Liver (tissue), 9 donors: Measurements from ENCODE around the gene PIP5K1C. TPM values are rescaled to one million over a fixed set of nuclear protein-coding genes. Genes with fewer than 3 reads are reported as not detected.

ENCODE experiments used
- DNase-seq: peaks from one replicate; pipeline ENCODE4 v3.0.0-alpha.2; 2017; ENCODE audit warnings: low spot score
- H3K27ac ChIP-seq, 2 donors: one replicate each; pipeline ENCODE4 v1.7.0; 2013; ENCODE audit warnings: inconsistent platforms in 2 of 2, low read length in 2 of 2, control low read depth in 1 of 2, low read depth in 1 of 2, mild to moderate bottlenecking in 1 of 2
- H3K27me3 ChIP-seq, 4 donors: one replicate each; pipeline versions ENCODE4 v1.6.1 to v1.7.0; 2013; ENCODE audit warnings: low read length in 3 of 4, inconsistent platforms in 1 of 4, mild to moderate bottlenecking in 1 of 4, moderate library complexity in 1 of 4; ENCODE audit not compliant: control insufficient read depth in 4 of 4, insufficient read depth in 4 of 4
- H3K36me3 ChIP-seq, 4 donors: one replicate each; pipeline versions ENCODE4 v1.6.1 to v1.7.0; 2013; ENCODE audit warnings: low read length in 3 of 4, mild to moderate bottlenecking in 3 of 4, low read depth in 1 of 4, moderate library complexity in 1 of 4; ENCODE audit not compliant: control insufficient read depth in 4 of 4, insufficient read depth in 3 of 4
- H3K4me1 ChIP-seq, 4 donors: one replicate each; pipeline versions ENCODE4 v1.6.1 to v1.7.0; 2013; ENCODE audit warnings: low read length in 3 of 4, mild to moderate bottlenecking in 3 of 4, moderate library complexity in 1 of 4; ENCODE audit not compliant: control insufficient read depth in 4 of 4, insufficient read depth in 4 of 4
- H3K4me3 ChIP-seq, 3 donors: one replicate each; pipeline versions ENCODE4 v1.6.1 to v1.7.0; 2013; ENCODE audit warnings: low read length in 3 of 3, control low read depth in 1 of 3, low read depth in 1 of 3, mild to moderate bottlenecking in 1 of 3
- H3K9ac ChIP-seq, 2 donors: one replicate each; pipeline ENCODE4 v1.7.0; 2013; ENCODE audit warnings: low read length in 2 of 2, mild to moderate bottlenecking in 2 of 2, moderate library complexity in 2 of 2, control low read depth in 1 of 2, low read depth in 1 of 2
- H3K9me3 ChIP-seq, 4 donors: one replicate each; pipeline versions ENCODE4 v1.6.1 to v1.7.0; 2013; ENCODE audit warnings: low read length in 3 of 4; ENCODE audit not compliant: control insufficient read depth in 4 of 4
- CTCF ChIP-seq: fragments of 150-350 bp; IDR thresholded peaks from 2 replicates; pipeline ENCODE4 v1.5.1; 2017; ENCODE audit warnings: improper control_type of control experiment, low read depth, low read length; ENCODE audit not compliant: missing input control
- FOXA1 ChIP-seq: IDR thresholded peaks from 2 replicates; pipeline ENCODE4 v1.6.1; 2016; ENCODE audit warnings: antibody characterized with exemption
- FOXA2 ChIP-seq: IDR thresholded peaks from 2 replicates; pipeline ENCODE4 v1.6.1; 2016; ENCODE audit warnings: antibody characterized with exemption
- GABPA ChIP-seq, 2 donors: IDR thresholded peaks in 1 of 2; conservative IDR thresholded peaks in 1 of 2; 2 replicates each; pipeline ENCODE4 v1.6.1; 2016; ENCODE audit warnings: antibody characterized with exemption in 2 of 2, mild to moderate bottlenecking in 1 of 2, moderate library complexity in 1 of 2
- HNF4A ChIP-seq, 2 donors: conservative IDR thresholded peaks; 2 replicates each; pipeline ENCODE4 v1.6.1; 2016; ENCODE audit warnings: antibody characterized with exemption in 2 of 2, mild to moderate bottlenecking in 2 of 2
- JUND ChIP-seq, 2 donors: IDR thresholded peaks; 2 replicates each; pipeline ENCODE4 v1.6.1; 2016; ENCODE audit warnings: antibody characterized with exemption in 2 of 2
- NR2F2 ChIP-seq: IDR thresholded peaks from 2 replicates; pipeline ENCODE4 v1.6.1; 2016; ENCODE audit warnings: antibody characterized with exemption
- RAD21 ChIP-seq, 2 donors: IDR thresholded peaks; 2 replicates each; pipeline ENCODE4 v1.6.1; 2016; ENCODE audit warnings: antibody characterized with exemption in 2 of 2, mild to moderate bottlenecking in 2 of 2
- REST ChIP-seq: IDR thresholded peaks from 2 replicates; pipeline ENCODE4 v1.6.1; 2016; ENCODE audit warnings: antibody characterized with exemption, mild to moderate bottlenecking
- SP1 ChIP-seq: IDR thresholded peaks from 2 replicates; pipeline ENCODE4 v1.6.1; 2018; ENCODE audit warnings: antibody characterized with exemption, mild to moderate bottlenecking
- TAF1 ChIP-seq: conservative IDR thresholded peaks from 2 replicates; pipeline ENCODE4 v1.6.1; 2016; ENCODE audit warnings: antibody characterized with exemption, mild to moderate bottlenecking
- YY1 ChIP-seq: IDR thresholded peaks from 2 replicates; pipeline ENCODE4 v1.6.1; 2016; ENCODE audit warnings: antibody characterized with exemption, mild to moderate bottlenecking
- ZBTB33 ChIP-seq: IDR thresholded peaks from 2 replicates; pipeline ENCODE4 v1.6.1; 2016; ENCODE audit warnings: antibody characterized with exemption
- WGBS: extraction: QIAGEN DNeasy Blood & Tissue Kit; methylation state at CpG from one replicate; pipeline ENCODE4 v1.1.7; 2013; 5-methylcytosine and 5-hydroxymethylcytosine counted together
- polyA plus RNA-seq, 2 donors: library from polyadenylated mRNA; stranded (reverse) in 1 of 2; unstranded in 1 of 2; fragments of 200-250 nt in 1 of 2; fragments of >200 nt in 1 of 2; fragmentation: Nextera tagmentation in 1 of 2; extraction: Ambion mirVana in 1 of 2; gene quantifications; one replicate each; pipeline versions ENCODE4 v1.2.1 to v1.2.3, GENCODE V29; 2013 to 2015
- total RNA-seq, 2 donors: library from RNA; depleted of rRNA; stranded (reverse); fragments of >200 nt; gene quantifications; one replicate each; pipeline ENCODE4 v1.2.3, GENCODE V29; 2014
- TF ChIP-seq, protein P1 (sequence below): IDR thresholded peaks from 2 replicates; pipeline ENCODE4 v1.6.1; 2016; ENCODE audit warnings: antibody characterized with exemption
- donor health status: healthy.
- donor health status: healthy.
- donor health status: healthy.
- donor health status: healthy.
- donor health status: healthy.

Gene PIP5K1C
- total and polyA plus RNA-seq, 4 donors: 1.8 to 7.4 (median 6.0) TPM

DNA sequence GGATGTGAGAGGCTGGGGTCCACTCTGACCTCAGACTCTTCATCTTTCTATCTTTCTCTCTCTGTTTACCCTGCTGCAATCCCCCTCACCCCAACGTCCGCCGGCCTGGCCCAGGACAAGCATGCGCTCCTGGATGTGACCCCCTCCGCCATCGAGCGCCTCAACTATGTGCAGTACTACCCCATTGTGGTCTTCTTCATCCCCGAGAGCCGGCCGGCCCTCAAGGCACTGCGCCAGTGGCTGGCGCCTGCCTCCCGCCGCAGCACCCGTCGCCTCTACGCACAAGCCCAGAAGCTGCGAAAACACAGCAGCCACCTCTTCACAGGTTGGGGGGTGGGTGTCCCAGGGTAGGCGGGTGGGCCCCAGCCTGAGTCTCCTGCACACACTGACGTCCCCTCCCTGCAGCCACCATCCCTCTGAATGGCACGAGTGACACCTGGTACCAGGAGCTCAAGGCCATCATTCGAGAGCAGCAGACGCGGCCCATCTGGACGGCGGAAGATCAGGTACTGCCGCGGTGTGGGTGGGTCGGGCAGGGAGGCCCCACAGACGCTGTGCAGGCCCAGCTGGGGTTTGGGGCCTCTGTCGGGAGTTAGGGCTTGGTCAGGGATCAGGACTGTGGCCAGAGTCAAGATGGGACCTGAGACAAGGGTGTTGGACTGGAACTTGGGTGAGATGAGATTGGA lies 46.2 kb upstream of the PIP5K1C start (continued):
- TF ChIP-seq, protein P1, sequence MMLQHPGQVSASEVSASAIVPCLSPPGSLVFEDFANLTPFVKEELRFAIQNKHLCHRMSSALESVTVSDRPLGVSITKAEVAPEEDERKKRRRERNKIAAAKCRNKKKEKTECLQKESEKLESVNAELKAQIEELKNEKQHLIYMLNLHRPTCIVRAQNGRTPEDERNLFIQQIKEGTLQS: no peak
- TF ChIP-seq REST: no peak

DNA sequence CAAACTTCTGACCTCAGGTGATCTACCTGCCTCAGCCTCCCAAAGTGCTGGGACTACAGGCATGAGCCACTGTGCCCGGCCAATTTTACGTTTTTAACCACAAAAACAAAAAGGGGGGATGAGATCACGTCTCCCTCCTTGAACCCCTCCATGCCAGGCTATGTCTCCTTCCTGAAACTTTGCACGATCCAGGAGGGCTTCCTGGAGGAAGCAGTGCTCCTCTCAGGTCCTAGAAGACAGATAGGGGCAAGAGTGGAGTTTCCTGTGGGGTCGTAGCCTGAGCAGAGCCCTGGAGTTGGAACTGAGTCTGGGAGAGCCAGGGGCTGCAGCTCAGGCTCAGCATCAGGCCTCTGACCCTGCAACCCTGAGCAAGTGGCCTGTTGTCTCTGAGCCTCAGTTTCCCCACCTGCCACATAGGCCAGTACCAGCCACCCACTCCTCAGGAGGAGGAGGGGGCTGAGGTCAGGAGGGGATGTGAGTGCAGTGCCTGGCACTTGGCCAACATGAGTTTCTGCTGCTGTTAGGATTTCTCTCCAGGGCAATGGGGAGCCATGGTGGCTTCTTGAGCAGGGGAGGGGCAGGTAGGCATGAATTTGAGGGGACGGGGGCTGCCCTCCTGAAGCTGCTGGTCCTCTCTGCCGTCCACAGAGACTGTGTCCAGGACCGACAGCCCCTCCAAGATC lies 45.2 kb upstream of the PIP5K1C start:
- H3K4me3 ChIP-seq: no peak overlapping the region
- WGBS: 75% methylated on average over 8 of the region's 8 CpGs
- H3K9ac ChIP-seq: no peak overlapping the region
- DNase-seq: no peak
- no peak overlapping the region for H3K27ac ChIP-seq
- TF ChIP-seq GABPA (IDR thresholded peaks at IDR 0.05 in 1 of 2, conservative IDR thresholded peaks at IDR 0.05 in 1 of 2) (no peak), TAF1 (no peak), ZBTB33 (no peak), YY1 (no peak), NR2F2 (no peak), JUND (IDR thresholded peaks at IDR 0.05) (no peak), REST (no peak), FOXA2 (no peak), CTCF (no peak), RAD21 (IDR thresholded peaks at IDR 0.05) (no peak), FOXA1 (no peak), HNF4A (conservative IDR thresholded peaks at IDR 0.05) (no peak), SP1 (no peak)
- no peaks in the 10 kb centered on the region for H3K9me3 ChIP-seq
- peaks cover 6 to 14% (median 8%) of the 10 kb centered on the region in 4 donors for H3K36me3 ChIP-seq
- H3K4me1 ChIP-seq: peaks cover 0 to 5% (median 2%) of the 10 kb centered on the region in 4 donors
- H3K27me3 ChIP-seq: no peaks in the 10 kb centered on the region
